AG04449 (cell line): ENCODE results near the gene COG5.
"Not testable (repeated sequence)": the region's sequence is repeated elsewhere in the genome, so short reads cannot be mapped to it uniquely, and the experiment has no call there.

Experiments
- CTCF ChIA-PET: fragments of 350-600 bp; formaldehyde crosslinking; extraction: SDS; loops from one replicate; lab custom pipeline; 2021; ENCODE audit warnings: antibody characterized with exemption; lab: Yijun Ruan, JAX
- POLR2A ChIA-PET: fragments of 400-600, 350-600 bp; formaldehyde crosslinking; extraction: SDS; loops from one replicate; lab custom pipeline; 2020; ENCODE audit warnings: antibody characterized with exemption, inconsistent platforms; lab: Yijun Ruan, JAX
- DNase-seq: peaks from one replicate; pipeline ENCODE4 v3.0.0-alpha.2; 2010; ENCODE audit warnings: low read depth, low spot score
- H3K4me3 ChIP-seq: 2 replicates; pipeline ENCODE4 v1.5.1; 2011; ENCODE audit warnings: low read depth, mild to moderate bottlenecking, control low read depth, low read length
- CTCF ChIP-seq: IDR thresholded peaks from one replicate; pipeline ENCODE4 v1.5.1; 2011; ENCODE audit warnings: mild to moderate bottlenecking, moderate library complexity, low read length, control low read depth, inconsistent platforms; ENCODE audit not compliant: insufficient read depth; ENCODE audit errors: missing control alignments

The COG5 gene

GRCh38 chr7:107161415-107161814 is 402.3 kb downstream of the COG5 start:
- TF ChIP-seq CTCF: no peak
- CTCF ChIA-PET: interaction anchor here (1.4 to 9.9 kb wide), 3 partner anchors 12 to 369 kb away, joined by 3 to 140 read pairs (median 6); no protein-coding TSS in a partner anchor
- DNase-seq: no peak
- POLR2A ChIA-PET: no interaction called here
- H3K4me3 ChIP-seq: no peak overlapping the region

GRCh38 chr7:107160389-107160788 is 403.3 kb downstream of the COG5 start:
- CTCF ChIA-PET: interaction anchor here (2.2 to 9.9 kb wide), 2 partner anchors 11 to 368 kb away, joined by 6 to 140 read pairs; no protein-coding TSS in a partner anchor
- H3K4me3 ChIP-seq: no peak overlapping the region
- DNase-seq: no peak
- no peak for TF ChIP-seq CTCF
- POLR2A ChIA-PET: no interaction called here

GRCh38 chr7:107158028-107158427 is 405.7 kb downstream of the COG5 start:
- no peak overlapping the region for H3K4me3 ChIP-seq
- CTCF ChIA-PET: no interaction called here
- POLR2A ChIA-PET: no interaction called here
- no peak for DNase-seq
- no peak for TF ChIP-seq CTCF

GRCh38 chr7:107157091-107157490 is 406.6 kb downstream of the COG5 start:
- no peak for DNase-seq

GRCh38 chr7:107155726-107156125 is 408.0 kb downstream of the COG5 start:
- POLR2A ChIA-PET, H3K4me3 ChIP-seq: not testable (repeated sequence)

More at GRCh38 chr7:107157091-107157490, 406.6 kb downstream of the COG5 start:
- POLR2A ChIA-PET: no interaction called here
- no peak overlapping the region for H3K4me3 ChIP-seq
- CTCF ChIA-PET: interaction anchor here (0.7 to 1.7 kb wide), 3 partner anchors 8 to 26 kb away, joined by 3 to 7 read pairs (median 3); no protein-coding TSS in a partner anchor
- TF ChIP-seq CTCF: no peak

GRCh38 chr7:107154826-107155225 is 408.9 kb downstream of the COG5 start:
- POLR2A ChIA-PET: no interaction called here
- no peak overlapping the region for H3K4me3 ChIP-seq
- no peak for TF ChIP-seq CTCF
- DNase-seq: no peak
- CTCF ChIA-PET: no interaction called here

More at GRCh38 chr7:107155726-107156125, 408.0 kb downstream of the COG5 start:
- CTCF ChIA-PET: interaction anchor here (1.0 to 1.7 kb wide), 2 partner anchors 8 to 208 kb away, joined by 3 to 7 read pairs; no protein-coding TSS in a partner anchor
- DNase-seq: not testable (repeated sequence)

- ChIA-PET CTCF (interaction anchor here (0.9 to 9.5 kb wide), 5 partner anchors 13 to 975 kb away, joined by 4 to 340 read pairs (median 135); partner anchors contain the start of gene HBP1), POLR2A (interaction anchor here (1.0 kb wide), 1 partner anchor 17 kb away, joined by 3 read pairs; the partner anchor contains the start of gene HBP1)
- H3K4me3 ChIP-seq: no peak overlapping the region
- TF ChIP-seq CTCF: no peak
- no peak for DNase-seq
Measured at GRCh38 chr7:107152011-107152410, 411.7 kb downstream of the COG5 start.
